SK-N-SH (cell line): ENCODE measurements around the gene TMEM38A. TPM values are rescaled to one million over a fixed set of nuclear protein-coding genes. Genes with fewer than 3 reads are reported as not detected.

Experiments used
- CTCF ChIA-PET: fragments of 300-600, 350-600 bp; formaldehyde crosslinking; extraction: SDS; loops from one replicate; lab custom pipeline; 2021; lab: Yijun Ruan, JAX
- POLR2A ChIA-PET: fragments of 350-600 bp; sonication (Branson Sonifier 250); formaldehyde crosslinking; extraction: SDS; loops from one replicate; lab custom pipeline; 2020; ENCODE audit warnings: antibody characterized with exemption, inconsistent platforms; lab: Yijun Ruan, JAX
- DNase-seq: peaks from one replicate; pipeline ENCODE4 v3.0.0; 2012
- H2AFZ ChIP-seq: fragments of 200-600 bp; sonication (generic); 2 replicates; pipeline ENCODE4 v1.8.1; 2016; ENCODE audit warnings: antibody characterized with exemption, mild to moderate bottlenecking, low read depth
- H3F3A ChIP-seq: fragments of 200-600 bp; sonication (generic); replicated peaks from 2 replicates; pipeline ENCODE3; 2016; ENCODE audit warnings: antibody characterized with exemption, mild to moderate bottlenecking; ENCODE audit not compliant: insufficient read depth
- H3K27ac ChIP-seq, 2 experiments: fragments of 200-500 bp in 1 of 2; fragments of 200-600 bp in 1 of 2; sonication (Bioruptor generic) in 1 of 2; sonication (generic), shearing (Covaris generic) in 1 of 2; 2 replicates each; pipeline versions ENCODE4 v1.5.1 to v1.6.1; 2014 to 2016; ENCODE audit warnings: low read depth in 2 of 2, inconsistent platforms in 1 of 2, low read length in 1 of 2, mild to moderate bottlenecking in 1 of 2, mixed read lengths in 1 of 2
- H3K27me3 ChIP-seq: fragments of 200-600 bp; sonication (generic), shearing (Covaris generic); 2 replicates; pipeline ENCODE4 v1.6.1; 2016; ENCODE audit warnings: mixed run types; ENCODE audit not compliant: insufficient read depth
- H3K36me3 ChIP-seq, 2 experiments: fragments of 200-500 bp in 1 of 2; fragments of 200-600 bp in 1 of 2; sonication (Bioruptor generic) in 1 of 2; sonication (generic) in 1 of 2; replicated peaks in 1 of 2; 2 replicates each; pipeline versions ENCODE3 to v1.5.1; 2014 to 2016; ENCODE audit warnings: low read length in 1 of 2, mild to moderate bottlenecking in 1 of 2; ENCODE audit not compliant: insufficient read depth in 2 of 2, control insufficient read depth in 1 of 2
- H3K4me1 ChIP-seq, 2 experiments: fragments of 200-500 bp in 1 of 2; fragments of 200-600 bp in 1 of 2; sonication (Bioruptor generic) in 1 of 2; sonication (generic), shearing (Covaris generic) in 1 of 2; 2 replicates each; pipeline versions ENCODE4 v1.5.1 to v1.6.1; 2014 to 2016; ENCODE audit warnings: low read depth in 1 of 2, low read length in 1 of 2, mixed run types in 1 of 2; ENCODE audit not compliant: insufficient read depth in 2 of 2, control insufficient read depth in 1 of 2
- H3K4me2 ChIP-seq: fragments of 200-600 bp; sonication (generic), shearing (Covaris generic); 2 replicates; pipeline ENCODE4 v1.6.1; 2017; ENCODE audit warnings: mixed run types
- H3K4me3 ChIP-seq, 2 experiments: fragments of 200-500 bp in 1 of 2; fragments of 200-600 bp in 1 of 2; sonication (Bioruptor generic) in 1 of 2; sonication (generic), shearing (Covaris generic) in 1 of 2; 2 replicates each; pipeline versions ENCODE4 v1.5.1 to v1.8.1; 2014 to 2016; ENCODE audit warnings: low read depth in 2 of 2, inconsistent platforms in 1 of 2, low read length in 1 of 2, mild to moderate bottlenecking in 1 of 2, mixed read lengths in 1 of 2, moderate library complexity in 1 of 2
- H3K79me2 ChIP-seq: fragments of 200-600 bp; sonication (generic); 2 replicates; pipeline ENCODE4 v1.8.1; 2017; ENCODE audit warnings: mild to moderate bottlenecking; ENCODE audit not compliant: insufficient read depth
- H3K9ac ChIP-seq: fragments of 200-600 bp; sonication (generic); 2 replicates; pipeline ENCODE4 v1.6.1; 2017; ENCODE audit warnings: mixed run types
- H3K9me2 ChIP-seq: fragments of 200-600 bp; sonication (generic); 2 replicates; pipeline ENCODE4 v1.6.1; 2017; ENCODE audit warnings: mixed run types
- H3K9me3 ChIP-seq: fragments of 200-600 bp; sonication (generic); 2 replicates; pipeline ENCODE4 v1.6.1; 2017; ENCODE audit warnings: mixed run types, mild to moderate bottlenecking, moderate library complexity
- H4K20me1 ChIP-seq: fragments of 200-600 bp; sonication (generic); 2 replicates; pipeline ENCODE4 v1.6.1; 2017; ENCODE audit warnings: mild to moderate bottlenecking, mixed run types; ENCODE audit not compliant: insufficient read depth
- CHD2 ChIP-seq: fragments of 150-350 bp; IDR thresholded peaks from 2 replicates; pipeline ENCODE4 v1.6.1; 2018; ENCODE audit warnings: low read length; ENCODE audit not compliant: partially characterized antibody
- FOSL2 ChIP-seq: IDR thresholded peaks from 2 replicates; pipeline ENCODE4 v1.4.0; 2012; ENCODE audit warnings: low read depth, mild to moderate bottlenecking, moderate library complexity, borderline replicate concordance
- FOXJ3 ChIP-seq: sonication (generic); formaldehyde crosslinking; IDR thresholded peaks from 2 replicates; pipeline ENCODE4 v1.5.1; 2020; ENCODE audit warnings: mild to moderate bottlenecking, missing genetic modification reagents
- GATA2 ChIP-seq: sonication (generic); formaldehyde crosslinking; IDR thresholded peaks from 2 replicates; pipeline ENCODE4 v1.5.0; 2020; ENCODE audit warnings: mild to moderate bottlenecking, missing genetic modification reagents
- JUND ChIP-seq: IDR thresholded peaks from 2 replicates; pipeline ENCODE4 v1.4.0; 2012
- MEF2A ChIP-seq: IDR thresholded peaks from 2 replicates; pipeline ENCODE4 v1.4.0; 2012; ENCODE audit warnings: low read depth, borderline replicate concordance
- NFIC ChIP-seq: IDR thresholded peaks from 2 replicates; pipeline ENCODE4 v1.4.0; 2012; ENCODE audit warnings: borderline replicate concordance
- POLR2AphosphoS5 ChIP-seq: IDR thresholded peaks from 2 replicates; pipeline ENCODE4 v1.6.1; 2012; ENCODE audit warnings: low read depth, low read length
- RAD21 ChIP-seq: IDR thresholded peaks from 2 replicates; pipeline ENCODE4 v1.6.1; 2012; ENCODE audit warnings: mild to moderate bottlenecking, low read length
- RCOR1 ChIP-seq: fragments of 150-350 bp; IDR thresholded peaks from 2 replicates; pipeline ENCODE4 v1.6.1; 2017; ENCODE audit warnings: antibody characterized with exemption, low read length
- RFX5 ChIP-seq: IDR thresholded peaks from 2 replicates; pipeline ENCODE4 v1.6.1; 2012; ENCODE audit warnings: mild to moderate bottlenecking, improper control_type of control experiment, low read length
- SIN3A ChIP-seq: IDR thresholded peaks from 2 replicates; pipeline ENCODE4 v1.6.1; 2012; ENCODE audit warnings: low read depth, mild to moderate bottlenecking, low read length, moderate library complexity, borderline replicate concordance
- YY1 ChIP-seq: IDR thresholded peaks from 2 replicates; pipeline ENCODE4 v1.4.0; 2012; ENCODE audit warnings: low read depth, mild to moderate bottlenecking
- WGBS: methylation state at CpG from one replicate; pipeline ENCODE4 v1.1.6; 2017; ENCODE audit warnings: low lambda C conversion rate; 5-methylcytosine and 5-hydroxymethylcytosine counted together
- polyA plus RNA-seq, 3 experiments: library from polyadenylated mRNA; depleted of rRNA; stranded (reverse); fragments of >200 nt; gene quantifications; 2 replicates each; pipeline ENCODE4 v1.2.3, GENCODE V29; 2012
- TF ChIP-seq, protein P1 (sequence below): IDR thresholded peaks from 2 replicates; pipeline ENCODE4 v1.6.1; 2012; ENCODE audit warnings: mild to moderate bottlenecking, low read depth, low read length, moderate library complexity
- TF ChIP-seq, protein P2 (sequence below): fragments of 150-350 bp; IDR thresholded peaks from 2 replicates; pipeline ENCODE4 v1.6.1; 2017; ENCODE audit warnings: antibody characterized with exemption, low read length, low read depth, borderline replicate concordance
- TF ChIP-seq, protein P3 (sequence below): IDR thresholded peaks from 2 replicates; pipeline ENCODE4 v1.4.0; 2012; ENCODE audit warnings: low read depth
- TF ChIP-seq, protein P4 (sequence below): IDR thresholded peaks from 2 replicates; pipeline ENCODE4 v1.4.0; 2012; ENCODE audit warnings: low read depth, borderline replicate concordance
- TF ChIP-seq, protein P5 (sequence below): IDR thresholded peaks from 2 replicates; pipeline ENCODE4 v1.4.0; 2012; ENCODE audit warnings: low read depth, borderline replicate concordance

TMEM38A gene
- polyA plus RNA-seq, 1 of the 3 experiments (the other 2 are of a cell fraction): 3.3 TPM

DNA sequence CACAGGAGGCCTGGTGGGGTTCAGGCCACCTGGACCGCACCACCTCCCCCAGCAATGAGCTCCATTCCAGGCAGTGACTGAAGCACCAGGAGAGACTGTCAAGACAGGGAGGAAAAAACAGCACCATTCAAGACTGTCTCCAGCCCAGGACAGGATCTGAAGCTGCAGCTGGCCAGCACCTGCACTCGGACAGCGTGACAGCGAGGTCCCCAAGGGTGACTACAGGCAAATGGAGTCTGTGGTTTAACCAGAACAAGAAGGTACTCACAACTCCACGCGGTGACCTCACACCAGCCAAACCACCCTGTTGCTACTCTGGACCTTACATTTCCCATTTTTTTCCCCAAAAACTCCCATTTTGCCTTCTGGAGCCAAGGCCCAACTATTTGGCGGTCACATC, 42.7 kb upstream of the TMEM38A start:
- Histone ChIP-seq H3K4me2 (no peak overlapping the region), H2AFZ (no peak overlapping the region), H3K4me1 (peaks cover 0 to 24% of the 10 kb centered on the region in 2 experiments; a peak in 1 of 4 replicates), H3K4me3 (no peak overlapping the region), H3K36me3 (peaks cover 0 to 8% of the 10 kb centered on the region in 2 experiments), H3K9me3 (no peaks in the 10 kb centered on the region), H3K27me3 (no peaks in the 10 kb centered on the region), H3K79me2 (peaks cover 100% of the 10 kb centered on the region), H3K9me2 (no peaks in the 10 kb centered on the region), H3K27ac (no peak overlapping the region), H4K20me1 (peaks cover 100% of the 10 kb centered on the region), H3F3A (no peaks in the 10 kb centered on the region), H3K9ac (no peak overlapping the region)
- 99% methylated on average over 4 of the region's 7 CpGs for WGBS
- TF ChIP-seq FOXJ3 (no peak), GATA2 (CRISPR knock-in tag) (no peak), FOSL2 (no peak), POLR2AphosphoS5 (no peak), CHD2 (no peak)
- TF ChIP-seq, protein P1, sequence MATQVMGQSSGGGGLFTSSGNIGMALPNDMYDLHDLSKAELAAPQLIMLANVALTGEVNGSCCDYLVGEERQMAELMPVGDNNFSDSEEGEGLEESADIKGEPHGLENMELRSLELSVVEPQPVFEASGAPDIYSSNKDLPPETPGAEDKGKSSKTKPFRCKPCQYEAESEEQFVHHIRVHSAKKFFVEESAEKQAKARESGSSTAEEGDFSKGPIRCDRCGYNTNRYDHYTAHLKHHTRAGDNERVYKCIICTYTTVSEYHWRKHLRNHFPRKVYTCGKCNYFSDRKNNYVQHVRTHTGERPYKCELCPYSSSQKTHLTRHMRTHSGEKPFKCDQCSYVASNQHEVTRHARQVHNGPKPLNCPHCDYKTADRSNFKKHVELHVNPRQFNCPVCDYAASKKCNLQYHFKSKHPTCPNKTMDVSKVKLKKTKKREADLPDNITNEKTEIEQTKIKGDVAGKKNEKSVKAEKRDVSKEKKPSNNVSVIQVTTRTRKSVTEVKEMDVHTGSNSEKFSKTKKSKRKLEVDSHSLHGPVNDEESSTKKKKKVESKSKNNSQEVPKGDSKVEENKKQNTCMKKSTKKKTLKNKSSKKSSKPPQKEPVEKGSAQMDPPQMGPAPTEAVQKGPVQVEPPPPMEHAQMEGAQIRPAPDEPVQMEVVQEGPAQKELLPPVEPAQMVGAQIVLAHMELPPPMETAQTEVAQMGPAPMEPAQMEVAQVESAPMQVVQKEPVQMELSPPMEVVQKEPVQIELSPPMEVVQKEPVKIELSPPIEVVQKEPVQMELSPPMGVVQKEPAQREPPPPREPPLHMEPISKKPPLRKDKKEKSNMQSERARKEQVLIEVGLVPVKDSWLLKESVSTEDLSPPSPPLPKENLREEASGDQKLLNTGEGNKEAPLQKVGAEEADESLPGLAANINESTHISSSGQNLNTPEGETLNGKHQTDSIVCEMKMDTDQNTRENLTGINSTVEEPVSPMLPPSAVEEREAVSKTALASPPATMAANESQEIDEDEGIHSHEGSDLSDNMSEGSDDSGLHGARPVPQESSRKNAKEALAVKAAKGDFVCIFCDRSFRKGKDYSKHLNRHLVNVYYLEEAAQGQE: no peak
- TF ChIP-seq, protein P2, sequence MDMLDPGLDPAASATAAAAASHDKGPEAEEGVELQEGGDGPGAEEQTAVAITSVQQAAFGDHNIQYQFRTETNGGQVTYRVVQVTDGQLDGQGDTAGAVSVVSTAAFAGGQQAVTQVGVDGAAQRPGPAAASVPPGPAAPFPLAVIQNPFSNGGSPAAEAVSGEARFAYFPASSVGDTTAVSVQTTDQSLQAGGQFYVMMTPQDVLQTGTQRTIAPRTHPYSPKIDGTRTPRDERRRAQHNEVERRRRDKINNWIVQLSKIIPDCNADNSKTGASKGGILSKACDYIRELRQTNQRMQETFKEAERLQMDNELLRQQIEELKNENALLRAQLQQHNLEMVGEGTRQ: no peak
- ChIA-PET CTCF (interaction anchor here (1.1 to 1.3 kb wide), 2 partner anchors 11 to 57 kb away, joined by 3 read pairs; no protein-coding TSS in a partner anchor), POLR2A (interaction anchor here (1.1 kb wide), 1 partner anchor 10 kb away, joined by 4 read pairs; the partner anchor contains the start of gene MED26)
- no peak for DNase-seq

DNA sequence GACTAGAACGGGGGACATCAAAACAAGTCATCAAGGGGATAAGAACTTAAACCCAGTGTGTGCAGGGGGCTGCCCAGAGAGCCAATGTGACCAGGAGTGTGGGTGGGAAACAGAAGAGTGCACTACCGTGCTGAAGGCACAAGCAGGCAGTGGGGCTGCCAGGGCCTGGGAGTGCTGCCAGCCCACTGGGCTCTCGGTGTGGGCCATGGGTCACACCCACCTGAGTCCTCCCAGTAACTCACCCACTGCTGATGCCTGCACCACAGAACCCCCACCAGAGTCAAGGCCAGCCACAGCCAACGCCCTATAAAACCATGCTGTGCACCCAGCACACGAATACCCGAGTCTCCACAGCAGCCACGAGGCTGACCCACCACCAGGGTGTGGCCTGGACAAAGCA, 41.5 kb upstream of the TMEM38A start:
- 70% methylated on average over 6 of the region's 7 CpGs for WGBS
- ChIA-PET CTCF (interaction anchor here (1.3 kb wide), 1 partner anchor 12 kb away, joined by 3 read pairs; no protein-coding TSS in a partner anchor), POLR2A (no interaction called here)
- Histone ChIP-seq H2AFZ (no peak overlapping the region), H3F3A (no peaks in the 10 kb centered on the region), H3K27ac (no peak overlapping the region; a peak in 1 of 4 replicates), H3K4me1 (peaks cover 0 to 24% of the 10 kb centered on the region in 2 experiments; a peak in 1 of 4 replicates), H3K9me2 (no peaks in the 10 kb centered on the region), H3K4me2 (no peak overlapping the region), H3K27me3 (no peaks in the 10 kb centered on the region), H3K9me3 (no peaks in the 10 kb centered on the region), H3K79me2 (peaks cover 100% of the 10 kb centered on the region), H4K20me1 (peaks cover 100% of the 10 kb centered on the region), H3K36me3 (peaks cover 0 to 20% of the 10 kb centered on the region in 2 experiments), H3K4me3 (no peak overlapping the region), H3K9ac (no peak overlapping the region)
- no peak for DNase-seq
- TF ChIP-seq JUND (no peak), RFX5 (no peak), YY1 (no peak), SIN3A (no peak), NFIC (no peak), MEF2A (no peak), RCOR1 (no peak), RAD21 (no peak)
- TF ChIP-seq, protein P3, sequence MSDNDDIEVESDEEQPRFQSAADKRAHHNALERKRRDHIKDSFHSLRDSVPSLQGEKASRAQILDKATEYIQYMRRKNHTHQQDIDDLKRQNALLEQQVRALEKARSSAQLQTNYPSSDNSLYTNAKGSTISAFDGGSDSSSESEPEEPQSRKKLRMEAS: no peak
- TF ChIP-seq, protein P4, sequence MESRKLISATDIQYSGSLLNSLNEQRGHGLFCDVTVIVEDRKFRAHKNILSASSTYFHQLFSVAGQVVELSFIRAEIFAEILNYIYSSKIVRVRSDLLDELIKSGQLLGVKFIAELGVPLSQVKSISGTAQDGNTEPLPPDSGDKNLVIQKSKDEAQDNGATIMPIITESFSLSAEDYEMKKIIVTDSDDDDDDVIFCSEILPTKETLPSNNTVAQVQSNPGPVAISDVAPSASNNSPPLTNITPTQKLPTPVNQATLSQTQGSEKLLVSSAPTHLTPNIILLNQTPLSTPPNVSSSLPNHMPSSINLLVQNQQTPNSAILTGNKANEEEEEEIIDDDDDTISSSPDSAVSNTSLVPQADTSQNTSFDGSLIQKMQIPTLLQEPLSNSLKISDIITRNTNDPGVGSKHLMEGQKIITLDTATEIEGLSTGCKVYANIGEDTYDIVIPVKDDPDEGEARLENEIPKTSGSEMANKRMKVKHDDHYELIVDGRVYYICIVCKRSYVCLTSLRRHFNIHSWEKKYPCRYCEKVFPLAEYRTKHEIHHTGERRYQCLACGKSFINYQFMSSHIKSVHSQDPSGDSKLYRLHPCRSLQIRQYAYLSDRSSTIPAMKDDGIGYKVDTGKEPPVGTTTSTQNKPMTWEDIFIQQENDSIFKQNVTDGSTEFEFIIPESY: no peak
- TF ChIP-seq, protein P5, sequence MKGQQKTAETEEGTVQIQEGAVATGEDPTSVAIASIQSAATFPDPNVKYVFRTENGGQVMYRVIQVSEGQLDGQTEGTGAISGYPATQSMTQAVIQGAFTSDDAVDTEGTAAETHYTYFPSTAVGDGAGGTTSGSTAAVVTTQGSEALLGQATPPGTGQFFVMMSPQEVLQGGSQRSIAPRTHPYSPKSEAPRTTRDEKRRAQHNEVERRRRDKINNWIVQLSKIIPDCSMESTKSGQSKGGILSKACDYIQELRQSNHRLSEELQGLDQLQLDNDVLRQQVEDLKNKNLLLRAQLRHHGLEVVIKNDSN: no peak
- TF ChIP-seq, protein P2: no peak
